ENCODE data around the gene TMEM161A.

- TF ChIP-seq CTCF (conservative IDR thresholded peaks at IDR 0.05; ENCODE audit: low read depth in 2 of 2) (no peak), EZH2 (IDR thresholded peaks at IDR 0.05; ENCODE audit: low read depth, unreplicated experiment) (no peak), POLR2AphosphoS5 (IDR thresholded peaks at IDR 0.05; ENCODE audit: low read depth) (no peak)
Observed at GRCh38 chr19:19133985-19134384, 4.3 kb downstream of the TMEM161A start.

Data from GM23338 (cell line).